A673 (cell line): ENCODE measurements around the gene ADAMTS19. TPM values are rescaled to one million over a fixed set of nuclear protein-coding genes. Genes with fewer than 3 reads are reported as not detected.

Experiments
- BruUV-seq: library from RNA; stranded (reverse); fragments of 400-500 nt; replicated peaks from 2 replicates; lab custom pipeline; 2021; lab: Mats Ljungman, UMichigan
- CTCF ChIA-PET: fragments of 300-600 bp; sonication (Branson Sonifier 250); formaldehyde crosslinking; loops from one replicate; lab custom pipeline; 2022; ENCODE audit warnings: antibody characterized with exemption; lab: Charles Lee
- POLR2A ChIA-PET: fragments of 300-600 bp; sonication (Branson Sonifier 250); formaldehyde crosslinking; loops from one replicate; lab custom pipeline; 2022; ENCODE audit warnings: antibody characterized with exemption; ENCODE audit not compliant: low non-redundant PET; lab: Charles Lee
- DNase-seq: peaks from one replicate; pipeline ENCODE4 v3.0.0-alpha.2; 2015; ENCODE audit warnings: low spot score
- H3K27ac ChIP-seq: fragments of 200-600 bp; sonication (generic); 2 replicates; pipeline ENCODE4 v1.5.1; 2016; ENCODE audit warnings: mixed run types, low read depth, mild to moderate bottlenecking, mixed read lengths, antibody characterized with exemption, low read length; ENCODE audit not compliant: poor library complexity, severe bottlenecking
- H3K27me3 ChIP-seq: fragments of 200-600 bp; sonication (generic); replicated peaks from 2 replicates; pipeline ENCODE4 v1.6.1; 2017; ENCODE audit warnings: mixed run types, low read depth, mild to moderate bottlenecking, mixed read lengths, antibody characterized with exemption, low read length; ENCODE audit not compliant: insufficient read depth, poor library complexity
- H3K36me3 ChIP-seq: fragments of 200-600 bp; sonication (generic); 2 replicates; pipeline ENCODE4 v1.6.1; 2016; ENCODE audit warnings: mixed run types, mild to moderate bottlenecking, mixed read lengths, antibody characterized with exemption, low read length; ENCODE audit not compliant: insufficient read depth, poor library complexity, severe bottlenecking
- H3K4me1 ChIP-seq: fragments of 200-600 bp; sonication (generic); 2 replicates; pipeline ENCODE4 v1.6.1; 2017; ENCODE audit warnings: mixed run types, mild to moderate bottlenecking, mixed read lengths, antibody characterized with exemption, low read length; ENCODE audit not compliant: insufficient read depth, poor library complexity, severe bottlenecking
- H3K4me3 ChIP-seq: fragments of 200-600 bp; sonication (generic); 2 replicates; pipeline ENCODE4 v1.5.1; 2016; ENCODE audit warnings: low read depth, mixed run types, mild to moderate bottlenecking, mixed read lengths, low read length; ENCODE audit not compliant: poor library complexity, severe bottlenecking
- H3K9me3 ChIP-seq: fragments of 200-600 bp; sonication (generic); 2 replicates; pipeline ENCODE4 v1.6.1; 2016; ENCODE audit warnings: mixed run types, low read depth, mild to moderate bottlenecking, mixed read lengths, antibody characterized with exemption, low read length; ENCODE audit not compliant: poor library complexity, severe bottlenecking
- EZH2 ChIP-seq: fragments of 200-600 bp; sonication (generic); IDR thresholded peaks from 2 replicates; pipeline ENCODE4 v1.6.1; 2017; ENCODE audit warnings: borderline replicate concordance, low read depth, mild to moderate bottlenecking, mixed read lengths, antibody characterized with exemption, low read length; ENCODE audit not compliant: poor library complexity, severe bottlenecking
- intact Hi-C: fragments of 100-400 bp; cut with micrococcal nuclease; formaldehyde crosslinking; loops from one replicate; pipeline ENCODE4 v1.10.0; 2022; ENCODE audit not compliant: unreplicated experiment
- total RNA-seq: library from RNA; stranded (reverse); gene quantifications from 2 replicates; pipeline ENCODE4 v1.2.3, GENCODE V29; 2021
- TF ChIP-seq, protein P1 (sequence below): fragments of 300-800, 200-600 bp; sonication (generic); conservative IDR thresholded peaks from 2 replicates; pipeline ENCODE4 v1.5.1; 2017; ENCODE audit warnings: low read depth, mild to moderate bottlenecking, antibody characterized with exemption, low read length, moderate library complexity, mixed read lengths

Gene ADAMTS19
- total RNA-seq, 1 experiment from 2014 or later: not detected

DNA sequence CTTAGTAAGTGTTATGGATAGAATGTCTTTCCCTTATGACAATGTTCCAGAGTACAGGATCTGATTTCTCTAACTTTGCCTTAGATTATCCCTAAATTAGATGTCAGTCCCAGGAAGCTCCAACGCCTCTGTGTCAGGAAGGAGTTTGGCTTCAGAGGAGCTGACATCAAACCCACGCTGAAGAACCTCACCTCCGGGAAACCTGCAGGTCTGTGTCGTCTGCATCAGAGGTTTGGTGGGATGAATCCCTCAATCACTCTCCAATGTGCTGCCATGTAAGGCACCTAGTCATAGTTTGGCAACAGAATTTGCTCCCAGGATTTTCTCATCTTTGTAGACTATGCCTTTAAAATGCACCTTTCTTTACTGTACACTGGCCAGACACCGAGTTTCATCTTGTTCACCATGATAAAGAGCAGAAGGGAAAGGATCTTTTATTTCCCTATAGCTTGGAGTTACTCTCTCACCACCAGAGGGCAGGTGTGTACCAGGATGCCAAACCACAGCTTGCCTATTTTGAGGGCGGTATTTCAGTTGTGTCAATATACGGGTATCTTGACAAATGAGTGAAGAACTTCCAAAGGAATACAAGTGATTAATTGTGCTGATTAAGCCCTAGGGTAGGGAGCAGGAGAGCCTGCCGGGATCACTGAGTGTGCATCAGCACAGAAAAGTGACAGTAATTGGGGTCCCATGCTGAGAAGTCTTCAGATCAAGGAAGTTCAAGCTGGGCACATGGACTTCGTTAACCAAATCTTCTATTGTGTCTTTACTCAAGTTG, 311.1 kb downstream of the ADAMTS19 start:
- ChIA-PET CTCF (interaction anchor here (1.1 to 2.2 kb wide), 4 partner anchors 12 to 1101 kb away, joined by 3 to 20 read pairs (median 4); no protein-coding TSS in a partner anchor), POLR2A (no interaction called here)

GRCh38 chr5:129773376-129773775, 313.3 kb downstream of the ADAMTS19 start:
- intact Hi-C loops: loop anchor here (5.0 to 10.0 kb wide), 3 partner anchors 1231 to 1641 kb away; no protein-coding TSS in a partner anchor
- TF ChIP-seq EZH2: no peak
- TF ChIP-seq, protein P1, sequence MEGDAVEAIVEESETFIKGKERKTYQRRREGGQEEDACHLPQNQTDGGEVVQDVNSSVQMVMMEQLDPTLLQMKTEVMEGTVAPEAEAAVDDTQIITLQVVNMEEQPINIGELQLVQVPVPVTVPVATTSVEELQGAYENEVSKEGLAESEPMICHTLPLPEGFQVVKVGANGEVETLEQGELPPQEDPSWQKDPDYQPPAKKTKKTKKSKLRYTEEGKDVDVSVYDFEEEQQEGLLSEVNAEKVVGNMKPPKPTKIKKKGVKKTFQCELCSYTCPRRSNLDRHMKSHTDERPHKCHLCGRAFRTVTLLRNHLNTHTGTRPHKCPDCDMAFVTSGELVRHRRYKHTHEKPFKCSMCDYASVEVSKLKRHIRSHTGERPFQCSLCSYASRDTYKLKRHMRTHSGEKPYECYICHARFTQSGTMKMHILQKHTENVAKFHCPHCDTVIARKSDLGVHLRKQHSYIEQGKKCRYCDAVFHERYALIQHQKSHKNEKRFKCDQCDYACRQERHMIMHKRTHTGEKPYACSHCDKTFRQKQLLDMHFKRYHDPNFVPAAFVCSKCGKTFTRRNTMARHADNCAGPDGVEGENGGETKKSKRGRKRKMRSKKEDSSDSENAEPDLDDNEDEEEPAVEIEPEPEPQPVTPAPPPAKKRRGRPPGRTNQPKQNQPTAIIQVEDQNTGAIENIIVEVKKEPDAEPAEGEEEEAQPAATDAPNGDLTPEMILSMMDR: no peak
- POLR2A ChIA-PET: no interaction called here
- no peak overlapping the region for H3K27ac ChIP-seq
- no peak overlapping the region for H3K4me3 ChIP-seq
- peaks cover 3% of the 10 kb centered on the region for H3K27me3 ChIP-seq
- H3K9me3 ChIP-seq: no peaks in the 10 kb centered on the region
- H3K36me3 ChIP-seq: no peaks in the 10 kb centered on the region
- H3K4me1 ChIP-seq: no peaks in the 10 kb centered on the region
- CTCF ChIA-PET: no interaction called here
- no TSS peak for BruUV-seq
- no peak for DNase-seq

More for the DNA sequence above, 311.1 kb downstream of the ADAMTS19 start:
- no TSS peak for BruUV-seq
- Histone ChIP-seq H3K4me1 (no peaks in the 10 kb centered on the region), H3K36me3 (no peaks in the 10 kb centered on the region), H3K4me3 (no peak overlapping the region), H3K27me3 (peaks cover 3% of the 10 kb centered on the region), H3K27ac (no peak overlapping the region), H3K9me3 (no peaks in the 10 kb centered on the region)
- TF ChIP-seq EZH2: no peak
- TF ChIP-seq, protein P1: peak; percentile 86
- DNase-seq: peak; percentile 89
- intact Hi-C loops: loop anchor here (1.0 to 10.0 kb wide), 5 partner anchors 81 to 1644 kb away; no protein-coding TSS in a partner anchor

DNA sequence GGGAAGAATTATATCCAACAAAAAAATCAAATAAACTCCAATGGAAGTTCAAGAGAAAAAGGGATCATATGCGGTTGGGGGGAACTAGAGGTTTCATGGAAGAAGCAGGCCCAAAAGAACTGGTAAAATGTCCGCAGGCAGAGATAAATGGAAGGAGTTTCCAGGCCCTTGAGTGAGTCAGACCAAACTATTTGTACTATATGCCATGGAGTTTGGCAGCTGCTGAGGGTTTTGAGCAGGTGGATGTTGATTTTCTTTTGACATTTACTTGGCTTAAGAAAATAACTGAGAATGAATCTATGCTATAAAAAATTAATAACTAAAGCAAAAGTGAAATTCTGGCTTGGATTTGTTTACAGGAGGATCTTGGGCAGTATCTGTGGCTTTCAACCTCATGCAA, 321.5 kb downstream of the ADAMTS19 start:
- Histone ChIP-seq H3K4me3 (no peak overlapping the region), H3K27ac (no peak overlapping the region), H3K4me1 (no peaks in the 10 kb centered on the region), H3K9me3 (no peaks in the 10 kb centered on the region), H3K36me3 (no peaks in the 10 kb centered on the region), H3K27me3 (no peaks in the 10 kb centered on the region)
- BruUV-seq: no TSS peak
- ChIA-PET POLR2A (no interaction called here), CTCF (no interaction called here)
- DNase-seq: no peak
- intact Hi-C loops: no loop called here
- TF ChIP-seq, protein P1: no peak
